Adipocyte (in vitro differentiated cells): Measurements from ENCODE around the gene FLII.
"Not testable (repeated sequence)": the region's sequence is repeated elsewhere in the genome, so short reads cannot be mapped to it uniquely, and the experiment has no call there.

Experiments
- DNase-seq: peaks from one replicate; pipeline ENCODE4 v3.0.0-alpha.2; 2015; ENCODE audit warnings: low read depth
- H3K27me3 ChIP-seq: replicated peaks from 2 replicates; pipeline ENCODE4 v1.7.0; 2013; ENCODE audit warnings: mild to moderate bottlenecking, low read length, moderate library complexity; ENCODE audit not compliant: control insufficient read depth, insufficient read depth
- H3K36me3 ChIP-seq: 2 replicates; pipeline ENCODE4 v1.7.0; 2013; ENCODE audit warnings: low read length, mild to moderate bottlenecking, moderate library complexity; ENCODE audit not compliant: control insufficient read depth, insufficient read depth, severe bottlenecking
- H3K4me1 ChIP-seq: 2 replicates; pipeline ENCODE4 v1.7.0; 2013; ENCODE audit warnings: mild to moderate bottlenecking, low read length, moderate library complexity; ENCODE audit not compliant: control insufficient read depth, insufficient read depth
- H3K4me3 ChIP-seq: 2 replicates; pipeline ENCODE4 v1.7.0; 2013; ENCODE audit warnings: mild to moderate bottlenecking, low read length, moderate library complexity
- H3K9ac ChIP-seq: 2 replicates; pipeline ENCODE4 v1.7.0; 2013; ENCODE audit warnings: mild to moderate bottlenecking, low read length, moderate library complexity
- H3K9me3 ChIP-seq: 2 replicates; pipeline ENCODE4 v1.7.0; 2013; ENCODE audit warnings: mild to moderate bottlenecking, low read length, moderate library complexity; ENCODE audit not compliant: control insufficient read depth

FLII gene

DNA sequence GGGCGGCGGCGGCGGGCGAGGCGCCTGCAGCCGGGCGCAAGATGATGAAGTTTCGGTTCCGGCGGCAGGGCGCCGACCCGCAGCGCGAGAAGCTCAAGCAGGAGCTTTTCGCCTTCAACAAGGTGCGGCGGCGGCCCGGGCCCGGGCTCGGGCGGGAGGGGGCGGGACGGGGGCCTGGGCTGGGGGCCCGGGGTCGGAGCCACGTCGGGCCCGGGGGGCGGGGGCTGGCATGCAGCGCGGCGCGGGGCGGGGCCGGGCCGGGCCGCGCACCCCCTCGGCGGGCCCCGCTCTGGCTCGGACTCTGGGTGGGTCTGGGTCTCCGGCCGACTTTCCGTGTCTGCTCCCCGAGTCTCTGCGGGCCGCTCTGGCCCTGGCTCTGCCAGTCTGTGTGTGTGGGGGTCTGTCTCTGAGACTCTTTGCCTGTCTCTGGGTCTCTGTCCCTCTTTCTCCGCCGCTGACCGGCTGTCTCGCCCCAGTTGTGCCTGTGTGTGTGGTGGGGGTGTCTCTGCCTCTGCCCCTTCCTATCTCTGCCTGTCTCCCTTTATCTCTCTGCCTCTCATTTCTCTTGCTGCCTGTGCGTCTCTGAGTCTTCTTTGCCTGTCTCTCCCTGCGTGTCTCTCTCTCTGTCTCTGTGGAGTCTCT is 32.8 kb downstream of the FLII start:
- H3K27me3 ChIP-seq, result no peaks in the 10 kb centered on the region
- peak overlapping the region; percentile 97 for H3K9ac ChIP-seq
- H3K4me1 ChIP-seq, result peaks cover 29% of the 10 kb centered on the region
- no peaks in the 10 kb centered on the region for H3K36me3 ChIP-seq
- H3K4me3 ChIP-seq, result peak overlapping the region; percentile 98
- DNase-seq, result peak; percentile 74
- no peaks in the 10 kb centered on the region for H3K9me3 ChIP-seq

DNA sequence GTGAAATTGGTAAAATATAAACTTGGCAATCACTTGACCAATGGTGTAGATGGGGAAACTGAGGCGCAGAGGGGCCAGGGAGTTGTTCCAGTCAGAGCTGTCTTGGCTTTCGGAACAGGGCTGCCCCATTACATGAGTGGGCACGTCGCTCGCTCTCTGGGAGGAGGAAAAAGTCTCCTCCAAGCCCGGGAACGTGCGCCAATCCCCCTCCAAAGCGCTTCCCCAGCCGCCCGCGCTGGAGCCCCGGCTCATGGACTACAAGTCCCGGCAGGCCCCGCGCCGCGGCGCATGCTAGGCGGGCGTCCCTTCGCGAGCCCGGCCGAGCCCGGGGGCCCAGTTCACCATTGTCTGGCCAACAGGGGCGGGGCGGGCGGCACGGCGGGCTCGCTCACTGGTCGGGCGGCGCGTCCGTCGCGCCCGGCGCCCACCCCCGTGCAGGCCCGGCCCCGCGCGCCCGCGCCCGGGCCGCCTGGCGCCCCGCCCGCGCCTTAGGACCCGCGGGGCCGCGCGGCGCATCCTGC is 33.4 kb downstream of the FLII start, which contains the start of gene LLGL1:
Gene LLGL1, plus strand, starts transcription at position 515 of the 521 bp plus-strand sequence. CDS start 48 bp downstream, outside the sequence.
- H3K9me3 ChIP-seq, result no peaks in the 10 kb centered on the region
- H3K4me3 ChIP-seq, result peak within 1 kb of the TSS; percentile 98
- DNase-seq, result peak; percentile 99
- H3K36me3 ChIP-seq, result no peaks in the 10 kb centered on the region
- peak within 1 kb of the TSS; percentile 97 for H3K9ac ChIP-seq
- H3K4me1 ChIP-seq, result peaks cover 35% of the 10 kb centered on the region
- H3K27me3 ChIP-seq, result no peaks in the 10 kb centered on the region

DNA sequence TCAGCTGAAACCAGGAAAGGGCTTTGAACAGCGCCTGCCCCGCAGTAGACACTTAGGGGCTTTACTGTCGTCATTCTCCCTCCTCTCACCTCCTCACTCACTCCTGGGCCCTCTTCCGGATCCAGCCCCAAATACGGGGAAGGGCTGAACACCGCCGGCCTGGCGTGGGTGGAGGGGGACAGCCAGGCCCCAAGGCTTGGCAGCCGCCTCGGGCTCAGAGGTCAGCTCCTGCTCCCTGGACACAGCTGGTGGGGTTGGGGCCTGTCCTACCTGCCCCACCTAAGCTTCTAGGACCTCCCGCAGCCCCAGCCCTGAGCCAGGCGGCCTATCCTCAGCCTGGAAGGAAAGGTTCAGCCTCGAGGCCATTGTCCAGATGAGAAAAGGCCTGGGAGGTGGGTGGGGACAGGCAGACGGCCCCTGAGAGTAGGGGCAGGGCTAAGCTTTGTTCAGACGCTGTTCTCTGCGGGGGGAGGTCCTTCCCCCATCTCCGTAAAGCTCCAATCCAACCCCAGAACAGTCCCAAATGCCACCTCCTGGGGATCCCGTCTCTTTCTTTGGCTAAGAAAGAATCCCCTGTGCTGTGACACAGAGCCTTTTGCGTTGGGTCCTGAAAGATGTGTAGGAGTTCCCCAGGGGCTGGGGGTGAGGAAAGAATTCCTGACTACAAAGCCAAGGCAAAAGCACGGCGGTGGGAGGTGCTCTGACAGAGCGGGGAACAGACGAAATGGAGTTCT is 34.0 kb downstream of the FLII start:
- Histone ChIP-seq H3K36me3 (no peaks in the 10 kb centered on the region), H3K9me3 (no peaks in the 10 kb centered on the region), H3K4me1 (peaks cover 35% of the 10 kb centered on the region), H3K4me3 (peak overlapping the region; percentile 68), H3K27me3 (no peaks in the 10 kb centered on the region), H3K9ac (peak overlapping the region; percentile 59)
- DNase-seq, result peak; percentile 32

DNA sequence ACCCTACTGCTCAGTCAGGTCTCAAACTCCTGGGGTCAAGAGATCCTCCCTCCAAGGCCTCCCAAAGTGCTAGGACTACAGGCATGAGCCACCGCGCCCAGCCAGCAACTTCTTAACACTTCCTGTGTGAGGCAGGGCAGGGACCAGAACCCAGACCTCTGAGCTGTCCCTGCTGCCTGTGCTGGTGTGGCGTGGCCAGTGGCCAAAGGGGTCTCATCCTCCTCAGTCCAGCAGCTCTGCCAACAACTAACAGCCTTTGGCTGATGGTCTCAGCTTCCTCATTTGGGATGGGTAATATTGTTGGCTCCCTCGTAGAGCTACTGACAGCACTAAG is 34.5 kb downstream of the FLII start:
- DNase-seq, result no peak
- no peaks in the 10 kb centered on the region for H3K36me3 ChIP-seq
- no peaks in the 10 kb centered on the region for H3K27me3 ChIP-seq
- H3K4me1 ChIP-seq, result peaks cover 39% of the 10 kb centered on the region
- H3K9ac ChIP-seq, result peak overlapping the region; percentile 59
- no peaks in the 10 kb centered on the region for H3K9me3 ChIP-seq
- no peak overlapping the region for H3K4me3 ChIP-seq

DNA sequence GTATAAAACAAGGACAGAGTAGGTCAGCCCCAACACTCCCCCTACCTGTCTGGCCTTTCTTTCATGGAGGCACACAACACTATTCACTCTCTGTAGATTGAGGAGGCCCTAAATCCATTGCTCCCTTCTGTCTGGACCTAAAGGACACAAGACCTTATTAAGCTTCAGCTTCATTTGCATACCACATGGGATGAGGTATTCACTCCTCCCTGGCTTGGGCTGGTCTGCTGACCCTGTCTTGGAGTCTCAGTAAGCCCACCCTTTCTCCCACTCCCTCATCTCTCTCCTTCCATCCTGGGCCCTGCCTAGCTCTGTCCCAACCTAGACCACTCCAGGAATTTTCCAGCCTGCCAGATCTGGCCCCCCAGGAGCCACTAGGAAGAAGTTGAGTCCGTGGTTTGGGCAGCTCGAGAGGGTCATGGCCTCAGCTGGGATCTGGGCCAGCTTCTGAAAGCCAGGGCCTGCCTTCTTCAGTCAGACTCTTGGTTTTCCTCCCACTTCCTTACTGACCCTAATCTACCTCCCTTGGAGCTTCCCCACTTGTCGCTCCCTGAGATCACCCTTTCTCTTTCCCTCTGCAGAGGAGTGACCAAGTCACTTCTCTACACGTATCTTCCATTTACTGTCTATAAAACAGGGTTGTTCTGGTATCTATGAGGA is 39.7 kb downstream of the FLII start:
- Histone ChIP-seq H3K27me3 (no peaks in the 10 kb centered on the region), H3K4me3 (no peak overlapping the region), H3K36me3 (no peaks in the 10 kb centered on the region), H3K9ac (peak overlapping the region; percentile 47), H3K4me1 (peaks cover 29% of the 10 kb centered on the region), H3K9me3 (no peaks in the 10 kb centered on the region)
- DNase-seq, result peak; percentile 71

DNA sequence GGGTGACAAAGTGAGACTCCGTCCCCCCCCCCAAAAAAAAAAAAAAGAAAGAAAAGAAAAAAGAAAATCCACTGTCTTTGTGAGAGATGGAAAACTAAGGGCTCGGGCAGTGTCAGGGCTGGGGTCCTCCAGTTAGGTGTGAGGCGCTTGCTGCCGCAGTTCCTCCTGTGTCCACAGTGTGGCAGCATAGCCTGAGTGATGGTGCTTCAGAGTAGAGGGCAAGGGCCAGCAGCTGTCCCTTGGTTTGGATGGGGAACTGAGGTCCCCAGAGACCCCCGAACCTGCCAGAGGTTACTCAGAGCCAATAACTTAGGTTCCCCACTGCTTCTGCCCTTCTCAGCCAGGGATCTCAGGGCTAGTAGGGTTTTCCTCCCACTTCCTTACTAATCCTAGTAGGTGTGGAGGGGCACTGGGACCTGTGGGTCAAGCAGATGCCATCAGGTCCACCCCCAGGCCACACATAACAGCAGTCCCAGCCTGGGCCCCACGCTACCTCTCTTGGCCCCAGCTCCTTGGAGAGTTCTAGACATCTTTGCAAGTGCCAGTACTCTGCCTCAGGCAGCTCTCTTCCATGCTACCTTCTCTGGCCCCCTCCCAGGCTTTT is 41.0 kb downstream of the FLII start:
- Histone ChIP-seq H3K9ac (no peak overlapping the region), H3K4me3 (no peak overlapping the region), H3K27me3 (no peaks in the 10 kb centered on the region), H3K36me3 (no peaks in the 10 kb centered on the region), H3K9me3 (no peaks in the 10 kb centered on the region), H3K4me1 (peaks cover 29% of the 10 kb centered on the region)
- DNase-seq, result peak; percentile 83

DNA sequence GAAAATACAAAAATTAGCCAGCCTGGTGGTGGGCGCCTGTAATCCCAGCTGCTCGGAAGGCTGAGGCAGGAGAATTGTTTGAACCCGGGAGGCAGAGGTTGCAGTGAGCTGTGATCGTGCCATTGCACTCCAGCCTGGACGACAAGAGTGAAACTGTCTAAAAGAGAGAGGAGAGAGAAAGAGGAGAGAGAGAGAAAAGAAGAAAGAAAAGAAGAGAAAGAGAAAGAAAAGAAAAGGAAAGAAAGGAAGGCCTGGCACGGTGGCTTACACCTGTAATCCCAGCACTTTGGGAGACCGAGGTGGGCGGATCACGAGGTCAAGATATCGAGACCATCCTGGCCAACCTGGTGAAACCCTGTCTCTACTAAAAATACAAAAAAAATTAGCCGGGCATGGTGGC is 41.6 kb downstream of the FLII start:
- not testable (repeated sequence) for H3K36me3 ChIP-seq, H3K9me3 ChIP-seq, H3K27me3 ChIP-seq, H3K9ac ChIP-seq, H3K4me3 ChIP-seq, DNase-seq
- peaks cover 29% of the 10 kb centered on the region for H3K4me1 ChIP-seq

DNA sequence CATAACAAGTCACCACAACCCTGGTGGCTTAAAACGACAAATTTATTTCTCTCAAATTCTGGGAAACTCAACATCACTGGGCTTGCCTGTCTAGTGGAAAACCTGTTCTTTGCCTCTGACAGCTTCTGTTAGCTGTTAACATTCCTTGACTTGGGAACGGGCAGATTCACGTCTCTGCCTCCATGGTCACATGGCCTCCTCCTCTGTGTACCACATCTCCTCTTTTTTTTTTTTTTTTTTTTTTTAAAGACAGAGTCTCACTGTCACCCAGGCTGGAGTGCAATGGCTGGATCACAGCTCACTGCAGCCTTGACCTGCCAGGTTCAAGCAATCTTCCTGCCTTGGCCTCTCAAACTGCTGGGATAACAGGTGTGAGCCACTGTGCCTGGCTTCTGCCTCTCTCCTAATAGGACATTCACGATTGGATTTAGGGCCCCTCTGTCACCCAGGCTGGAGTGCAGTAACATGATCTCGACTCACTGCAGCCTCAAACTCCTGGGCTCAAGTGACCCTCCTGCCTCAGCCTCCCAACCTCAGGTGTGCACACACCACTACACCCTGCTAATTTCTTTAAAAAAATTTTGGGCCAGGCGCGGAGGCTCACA is 44.8 kb downstream of the FLII start:
- peaks cover 6% of the 10 kb centered on the region for H3K4me1 ChIP-seq
- H3K27me3 ChIP-seq, result no peaks in the 10 kb centered on the region
- no peak overlapping the region for H3K4me3 ChIP-seq

DNA sequence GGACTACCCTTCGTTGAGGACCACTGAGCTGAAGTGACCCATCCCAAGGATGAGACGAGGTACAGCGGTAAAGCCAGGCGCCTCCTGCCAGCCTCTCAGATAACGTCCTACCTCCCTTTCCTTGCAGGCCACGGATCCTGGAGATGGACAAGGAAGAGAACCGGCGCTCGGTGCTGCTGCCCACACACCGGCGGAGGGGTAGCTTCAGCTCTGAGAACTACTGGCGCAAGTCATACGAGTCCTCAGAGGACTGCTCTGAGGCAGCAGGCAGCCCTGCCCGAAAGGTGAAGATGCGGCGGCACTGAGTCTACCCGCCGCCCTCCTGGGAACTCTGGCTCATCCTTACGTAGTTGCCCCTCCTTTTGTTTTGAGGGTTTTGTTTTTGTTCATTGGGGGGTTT is 50.4 kb downstream of the FLII start:
- Histone ChIP-seq H3K9ac (no peak overlapping the region), H3K4me1 (no peaks in the 10 kb centered on the region), H3K4me3 (no peak overlapping the region), H3K9me3 (no peaks in the 10 kb centered on the region), H3K36me3 (peaks cover 79% of the 10 kb centered on the region), H3K27me3 (no peaks in the 10 kb centered on the region)
- no peak for DNase-seq

More for the DNA sequence above, 44.8 kb downstream of the FLII start:
- Histone ChIP-seq H3K9me3 (no peaks in the 10 kb centered on the region), H3K36me3 (peaks cover 23% of the 10 kb centered on the region), H3K9ac (no peak overlapping the region)
- no peak for DNase-seq

DNA sequence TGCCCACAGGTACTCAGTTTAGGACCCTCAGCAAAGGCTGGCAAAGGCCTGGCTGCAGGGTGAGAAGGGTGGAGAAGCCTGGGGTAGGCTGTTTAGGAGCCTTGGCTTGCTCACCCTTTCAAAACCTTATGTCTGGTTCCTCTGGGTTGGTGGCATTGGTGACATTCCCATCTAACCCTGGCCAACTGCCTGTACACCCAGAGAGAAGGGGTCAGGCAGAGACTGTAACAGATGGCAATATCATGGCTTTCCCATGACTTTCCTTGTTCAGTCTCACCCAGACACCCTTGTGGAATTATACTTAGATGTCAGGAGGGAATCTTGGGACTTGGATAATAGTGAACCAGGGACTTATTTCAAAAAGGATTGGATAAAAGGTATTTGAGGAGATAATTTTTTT is 51.6 kb downstream of the FLII start:
- peaks cover 81% of the 10 kb centered on the region for H3K36me3 ChIP-seq
- H3K27me3 ChIP-seq, result no peaks in the 10 kb centered on the region
- no peaks in the 10 kb centered on the region for H3K4me1 ChIP-seq
- no peak overlapping the region for H3K4me3 ChIP-seq
- no peak overlapping the region for H3K9ac ChIP-seq
- no peaks in the 10 kb centered on the region for H3K9me3 ChIP-seq
- no peak for DNase-seq

DNA sequence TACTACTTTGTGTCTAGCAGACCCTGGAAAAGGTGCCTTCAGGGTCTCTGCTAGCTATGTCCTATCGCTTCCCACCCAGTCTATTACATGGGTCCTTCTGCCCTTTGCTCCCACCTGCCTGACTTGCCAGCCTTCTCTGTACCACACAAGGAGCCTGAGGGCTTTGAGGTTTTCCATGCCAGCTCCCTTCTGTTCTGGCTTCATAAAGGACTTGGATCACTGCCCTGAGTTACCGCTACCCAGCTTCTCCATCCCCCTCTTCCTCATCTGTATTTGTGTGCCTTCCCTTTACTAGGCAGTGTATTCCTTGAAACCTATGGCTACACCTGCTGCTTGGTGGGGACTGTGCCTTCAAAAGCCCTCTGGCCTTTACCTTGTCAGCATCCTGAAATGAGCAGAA is 52.7 kb downstream of the FLII start:
- no peak overlapping the region for H3K9ac ChIP-seq
- H3K27me3 ChIP-seq, result no peaks in the 10 kb centered on the region
- no peak overlapping the region for H3K4me3 ChIP-seq
- no peak for DNase-seq
- no peaks in the 10 kb centered on the region for H3K9me3 ChIP-seq
- H3K36me3 ChIP-seq, result peaks cover 83% of the 10 kb centered on the region
- H3K4me1 ChIP-seq, result no peaks in the 10 kb centered on the region
